NCI-H774 (cell line): ENCODE data around the gene VPS37C.
"Not testable (repeated sequence)": the region's sequence is repeated elsewhere in the genome, so short reads cannot be mapped to it uniquely, and the experiment has no call there.

Experiments
- DNase-seq: peaks from one replicate; lab custom pipeline; 2025; lab: John Stamatoyannopoulos, UW

VPS37C gene

DNA sequence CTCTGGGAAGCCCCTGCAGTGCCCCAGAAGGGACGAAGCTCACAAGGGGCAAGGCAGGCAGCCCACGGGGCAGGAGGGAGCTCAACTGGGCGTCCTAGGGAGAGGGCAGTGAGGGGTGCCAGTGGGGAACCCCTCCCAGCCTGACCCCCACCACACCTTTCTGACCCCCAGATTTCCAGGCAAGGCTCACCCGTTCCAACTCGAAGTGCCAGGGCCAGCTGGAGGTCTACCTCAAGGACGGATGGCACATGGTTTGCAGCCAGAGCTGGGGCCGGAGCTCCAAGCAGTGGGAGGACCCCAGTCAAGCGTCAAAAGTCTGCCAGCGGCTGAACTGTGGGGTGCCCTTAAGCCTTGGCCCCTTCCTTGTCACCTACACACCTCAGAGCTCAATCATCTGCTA is 43.2 kb downstream of the VPS37C start:
- DNase-seq = no peak

GRCh38 chr11:61117168-61117520 is 44.1 kb downstream of the VPS37C start:
- DNase-seq = no peak

DNA sequence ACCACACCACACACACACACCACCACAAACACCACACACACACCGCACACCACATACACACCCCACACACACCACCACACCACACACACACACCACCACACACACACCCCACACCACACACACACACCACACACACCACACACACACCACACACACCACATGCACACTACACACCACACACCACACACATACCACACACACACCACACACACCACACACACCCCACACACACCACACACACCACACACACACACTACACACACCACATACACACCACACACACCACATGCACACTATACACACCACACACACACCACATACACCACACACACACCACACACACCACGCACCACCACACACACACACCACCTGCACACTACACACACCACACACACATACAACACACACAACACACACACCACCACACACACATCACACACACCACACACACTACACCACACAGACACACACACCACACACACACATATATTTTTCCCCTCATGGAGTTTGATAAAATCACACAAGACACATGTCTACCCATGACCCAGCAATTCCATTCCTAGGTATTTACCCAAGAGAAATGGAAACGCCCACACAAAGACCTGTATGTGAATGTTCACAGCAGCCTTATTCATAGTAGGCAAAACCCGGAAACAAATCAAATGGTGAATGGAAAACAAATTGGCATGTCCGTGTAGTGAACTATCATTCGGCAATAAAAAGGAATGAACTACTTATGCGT is 44.6 kb downstream of the VPS37C start:
- DNase-seq = no peak

- DNase-seq = no peak
Measured at GRCh38 chr11:61115498-61116224, 45.6 kb downstream of the VPS37C start.

DNA sequence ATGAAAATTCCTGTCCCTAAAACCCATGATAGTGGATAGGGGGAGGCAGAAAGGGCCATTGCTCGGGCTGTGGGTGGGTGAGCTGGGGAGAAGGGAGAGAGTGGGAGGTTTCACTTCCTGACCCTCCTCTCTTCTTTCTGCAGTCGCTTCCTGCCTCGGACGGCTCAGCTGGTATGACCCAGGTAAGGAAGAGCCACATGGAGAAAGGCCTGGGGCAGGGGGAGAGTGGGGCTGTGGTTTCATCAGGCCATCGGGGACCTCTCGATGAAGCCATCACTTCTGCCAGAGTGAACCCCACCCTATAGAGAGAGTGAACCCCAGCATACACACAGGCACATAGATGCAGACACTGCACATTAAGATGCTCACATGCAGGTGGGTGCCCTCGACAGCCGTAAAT is 46.3 kb downstream of the VPS37C start:
- no peak for DNase-seq

DNA sequence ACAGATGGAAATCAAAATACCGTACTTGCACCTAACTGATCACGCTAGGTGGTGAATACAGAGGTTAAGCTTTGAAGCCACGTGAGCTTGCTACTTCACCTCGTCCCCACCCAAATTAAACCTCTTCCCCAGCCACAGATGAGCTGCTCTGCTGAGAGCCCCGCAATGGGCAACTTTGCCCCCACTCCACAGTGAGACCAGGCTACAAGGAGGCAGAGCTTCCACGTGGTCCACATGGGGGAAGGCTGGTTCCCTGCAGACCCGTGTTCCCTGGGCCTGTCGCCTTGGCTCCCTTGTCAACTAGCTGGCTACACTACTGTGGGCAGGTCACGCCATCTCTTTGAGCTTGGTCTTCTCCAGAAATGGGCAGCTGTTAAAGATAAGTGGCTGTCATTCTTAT is 48.0 kb downstream of the VPS37C start:
- no peak for DNase-seq

DNA sequence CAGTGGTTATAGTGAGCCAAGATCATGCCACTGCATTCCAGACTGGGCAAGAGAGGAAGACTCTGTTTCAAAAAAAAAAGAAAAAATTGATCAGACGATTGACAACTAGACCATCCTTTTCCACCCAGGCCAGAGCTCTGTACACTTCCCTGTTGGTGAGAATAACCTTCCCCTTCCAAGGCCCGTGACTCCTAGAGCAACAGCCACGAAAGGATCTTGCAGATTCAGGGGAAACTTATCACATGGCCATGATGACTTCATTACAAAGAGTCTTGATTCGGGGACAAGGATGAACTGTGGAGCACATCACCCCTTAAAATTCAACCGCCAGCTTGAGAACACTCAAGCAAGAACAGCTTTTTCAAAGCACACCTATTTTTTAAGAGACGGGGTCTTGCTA is 48.7 kb downstream of the VPS37C start:
- DNase-seq = no peak

GRCh38 chr11:61111786-61112517 is 49.3 kb downstream of the VPS37C start:
- DNase-seq = no peak

- DNase-seq = no peak
Measured at GRCh38 chr11:61111050-61111435, 50.2 kb downstream of the VPS37C start.

DNA sequence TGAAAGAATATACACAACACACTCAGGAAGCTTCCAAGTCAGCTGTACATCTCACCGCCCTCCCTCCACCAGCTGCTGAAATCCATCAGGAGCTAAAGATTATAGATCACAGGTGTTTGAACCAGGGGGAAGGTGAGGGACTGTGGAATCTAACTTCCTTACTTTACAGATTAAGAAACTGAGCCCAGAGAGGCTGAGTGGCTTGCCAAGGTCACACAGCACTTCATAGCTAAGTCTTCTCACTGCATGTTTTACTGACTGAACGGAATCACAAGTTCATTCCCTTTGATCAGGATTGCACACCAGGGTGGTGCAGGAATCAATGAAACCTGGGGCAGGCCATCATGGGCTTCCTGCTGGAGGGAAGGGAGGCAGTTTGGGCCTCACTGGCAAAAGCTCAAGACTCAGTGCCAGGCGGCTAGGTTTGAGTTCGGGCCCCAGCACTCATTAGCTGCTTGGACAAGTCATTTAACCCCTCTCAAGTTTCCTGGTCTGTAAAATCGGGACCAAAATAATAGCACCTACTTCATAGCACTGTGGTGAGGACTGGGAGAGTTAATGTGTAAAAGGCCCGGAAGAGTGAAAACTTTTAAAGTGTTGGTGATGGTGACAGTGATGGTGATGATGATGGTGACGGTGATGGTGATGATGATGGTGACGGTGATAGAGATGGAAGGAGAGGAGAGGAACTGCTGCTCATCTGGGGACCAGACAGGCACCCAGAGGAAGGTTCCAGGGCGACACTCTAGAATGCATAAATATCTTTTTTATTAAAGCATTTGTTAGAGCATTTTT is 50.8 kb downstream of the VPS37C start:
- DNase-seq = no peak

DNA sequence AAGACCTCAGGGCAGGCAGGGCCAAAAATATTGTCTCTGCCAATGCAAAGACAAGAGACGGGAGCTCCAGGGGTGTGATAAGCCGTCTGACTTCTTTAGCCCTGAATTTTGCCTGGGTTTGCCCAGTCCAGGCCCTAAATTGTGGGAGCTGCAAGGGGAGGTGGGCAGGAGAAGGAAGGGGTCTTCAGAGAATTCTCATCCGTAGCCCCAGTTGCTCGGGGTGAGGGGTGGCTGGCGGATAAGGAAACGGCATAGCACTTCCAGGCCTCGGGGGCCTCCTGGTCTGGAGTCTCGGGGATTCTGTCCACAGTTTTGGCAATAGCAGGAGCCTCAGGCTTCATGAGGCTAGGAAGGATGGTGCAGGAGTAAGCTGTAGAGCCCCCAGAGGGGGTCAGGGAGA is 51.6 kb downstream of the VPS37C start:
- DNase-seq = no peak

DNA sequence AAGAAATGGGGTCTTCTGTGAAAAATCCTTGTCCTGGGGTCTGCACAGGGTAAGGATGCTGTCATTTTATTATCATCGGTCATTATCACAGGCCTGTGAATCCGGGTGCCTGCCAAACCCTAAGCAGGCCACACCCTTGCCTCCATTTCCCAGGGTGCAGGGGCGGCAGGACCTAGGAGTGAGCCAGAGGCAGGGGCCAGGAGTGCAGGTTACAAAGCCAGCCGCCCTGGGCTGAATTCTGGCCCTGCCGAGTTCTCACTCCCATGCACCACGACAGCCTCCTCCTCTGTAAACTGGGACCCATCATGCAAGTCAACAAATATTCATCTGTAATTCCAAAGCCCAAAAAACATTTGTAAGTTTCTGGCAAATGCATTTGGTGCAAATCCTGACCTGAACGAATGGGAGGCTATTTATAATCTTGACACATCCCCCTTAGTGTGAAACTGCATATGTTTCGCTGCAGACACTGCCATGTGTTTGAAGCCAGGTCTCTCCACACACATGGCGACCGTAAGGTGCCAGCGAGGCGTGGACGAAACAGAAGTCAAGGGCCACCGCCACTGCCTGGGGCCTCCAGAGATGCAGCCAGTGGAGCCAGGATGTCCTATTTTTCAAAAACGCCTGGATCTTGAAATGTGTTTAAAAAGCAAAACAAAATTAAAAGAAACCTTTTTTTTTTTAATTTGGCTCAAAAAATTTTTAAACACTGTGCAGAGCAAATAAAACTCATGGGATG is 52.2 kb downstream of the VPS37C start:
- no peak for DNase-seq

GRCh38 chr11:61107888-61108287 is 53.3 kb downstream of the VPS37C start:
- no peak for DNase-seq

DNA sequence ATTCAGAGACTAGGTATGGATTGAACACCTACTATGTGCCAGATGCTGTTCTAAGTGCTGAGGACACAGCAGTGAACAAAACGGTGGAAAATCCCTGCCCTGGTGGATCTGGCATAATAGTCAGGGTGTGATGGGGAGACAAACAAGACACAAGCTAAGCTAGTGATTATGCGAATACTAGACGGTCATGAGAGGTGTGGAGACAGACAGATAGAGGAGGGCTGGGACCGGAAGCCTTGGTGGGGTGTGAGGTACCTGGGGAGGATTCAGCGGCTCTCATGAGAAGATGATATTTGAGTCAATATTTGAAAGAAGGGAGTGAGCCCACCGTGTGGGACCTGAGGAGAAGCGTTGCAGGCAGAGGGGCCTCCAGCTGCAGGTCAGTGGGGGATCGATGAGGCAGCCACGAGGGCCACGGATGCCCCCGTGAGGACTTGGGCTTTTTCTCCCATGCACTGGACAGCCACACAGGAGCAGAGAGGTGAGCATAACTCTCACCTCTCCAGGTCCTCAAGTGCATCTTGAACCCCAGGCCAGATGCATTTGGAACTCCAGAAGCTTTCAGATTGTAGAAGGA is 54.2 kb downstream of the VPS37C start:
- no peak for DNase-seq

- DNase-seq = no peak
Measured at GRCh38 chr11:61106296-61106695, 54.9 kb downstream of the VPS37C start.

DNA sequence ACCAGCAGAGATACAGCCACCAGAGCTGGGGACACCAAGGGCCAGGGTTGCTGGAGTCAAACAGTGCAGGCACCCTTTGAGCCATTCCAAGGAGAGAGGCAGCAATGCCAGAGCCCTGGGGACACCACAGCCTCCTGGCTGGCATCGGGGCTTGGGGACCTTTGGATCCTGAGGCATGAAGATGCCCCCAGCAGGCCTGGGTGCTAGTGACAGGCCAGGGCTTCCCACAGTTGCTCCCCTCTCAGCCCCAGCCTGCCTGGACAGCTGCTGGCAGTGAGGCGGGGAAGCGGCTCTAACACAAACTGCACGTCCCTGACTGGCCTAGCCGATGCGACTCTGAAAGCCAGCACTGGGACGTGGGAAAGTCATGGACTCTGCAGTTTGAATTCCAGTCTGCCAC is 56.3 kb downstream of the VPS37C start:
- no peak for DNase-seq

- no peak for DNase-seq
Measured at GRCh38 chr11:61103851-61104423, 57.3 kb downstream of the VPS37C start.

DNA sequence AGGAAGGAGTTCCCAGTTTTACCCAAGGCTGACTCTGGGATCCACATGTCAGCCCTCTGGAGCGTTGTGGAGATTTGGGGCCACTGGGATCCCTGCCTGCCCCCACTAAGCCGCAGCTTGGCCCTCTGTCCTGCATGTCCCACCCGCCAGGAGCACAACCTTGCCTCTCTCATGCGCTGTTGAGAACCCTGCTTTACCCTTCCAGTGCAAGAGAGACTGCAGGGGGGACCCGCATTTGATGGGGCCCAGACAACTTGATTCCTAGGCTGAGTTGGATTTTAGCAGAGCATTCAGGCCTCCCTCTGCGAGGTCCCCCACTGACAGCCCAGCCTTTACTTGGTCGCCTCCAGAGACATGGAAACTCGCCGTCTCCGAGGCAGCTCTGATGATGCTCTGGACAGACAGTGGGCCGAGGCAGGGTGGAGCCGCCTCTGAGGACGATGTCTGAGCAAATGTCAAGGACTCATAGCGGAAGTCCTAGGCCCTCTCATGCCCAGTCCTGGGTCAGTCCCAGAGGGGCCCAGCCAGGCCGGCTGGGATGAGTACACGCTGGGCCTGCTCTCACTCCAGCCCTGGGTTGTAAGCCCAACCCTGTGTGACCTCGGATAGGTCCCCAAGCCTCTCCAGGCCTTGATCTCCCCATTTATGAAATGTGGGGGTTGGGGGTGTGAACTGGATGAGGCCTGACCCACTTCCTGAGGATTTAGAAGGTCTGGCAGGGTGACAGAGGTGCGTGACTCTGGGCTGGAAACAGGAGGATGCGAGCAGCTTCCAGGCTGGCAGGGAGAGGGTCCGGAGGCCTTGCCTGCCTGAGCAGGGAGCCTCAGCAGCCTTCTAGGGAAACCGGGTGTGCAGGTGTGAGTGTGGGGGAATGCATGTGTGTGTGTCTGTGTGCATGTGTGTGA is 58.3 kb downstream of the VPS37C start:
- no peak for DNase-seq

- no peak for DNase-seq
Measured at GRCh38 chr11:61098778-61099177, 62.4 kb downstream of the VPS37C start.

- DNase-seq = not testable (repeated sequence)
Measured at GRCh38 chr11:61098261-61098660, 63.0 kb downstream of the VPS37C start.
